Transverse colon (tissue), 3 donors: ENCODE measurements around the gene CCDC148.

ENCODE experiments used
- POLR2A ChIP-seq: fragments of 450-650 bp; IDR thresholded peaks from one replicate; pipeline ENCODE4 v1.6.1; 2016; ENCODE audit warnings: antibody characterized with exemption, mild to moderate bottlenecking, moderate library complexity
- POLR2AphosphoS5 ChIP-seq, 3 donors: sonication (generic); formaldehyde crosslinking; IDR thresholded peaks; one replicate each; pipeline ENCODE4 v1.6.1; 2016; ENCODE audit warnings: antibody characterized with exemption in 3 of 3

DNA sequence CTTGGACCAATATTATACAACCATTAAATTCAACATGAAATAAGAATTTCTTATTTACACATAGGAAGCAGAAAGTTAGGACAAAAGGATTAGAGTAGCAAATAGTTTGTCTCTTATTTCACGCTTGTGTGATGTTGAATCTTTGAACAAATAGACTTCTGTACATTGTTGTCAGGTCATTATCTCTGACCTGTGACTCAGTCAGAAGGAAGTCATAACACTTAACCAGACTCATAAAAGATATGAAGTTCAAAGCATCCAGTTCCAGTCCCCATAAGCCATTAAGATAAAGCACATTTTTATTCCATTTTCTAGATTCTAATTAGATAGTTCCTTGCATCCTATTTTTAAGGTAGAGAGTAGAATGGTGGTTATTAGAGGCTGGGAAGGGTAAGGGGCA lies 224.1 kb downstream of the CCDC148 start:
- TF ChIP-seq POLR2A (no peak), POLR2AphosphoS5 (IDR thresholded peaks at IDR 0.05) (peak in 2 of 3 donors; percentile 30 to 38)
